ENCODE data around the gene CEACAM3.
"Not testable (repeated sequence)": the region's sequence is repeated elsewhere in the genome, so short reads cannot be mapped to it uniquely, and the experiment has no call there.

The CEACAM3 gene

DNA sequence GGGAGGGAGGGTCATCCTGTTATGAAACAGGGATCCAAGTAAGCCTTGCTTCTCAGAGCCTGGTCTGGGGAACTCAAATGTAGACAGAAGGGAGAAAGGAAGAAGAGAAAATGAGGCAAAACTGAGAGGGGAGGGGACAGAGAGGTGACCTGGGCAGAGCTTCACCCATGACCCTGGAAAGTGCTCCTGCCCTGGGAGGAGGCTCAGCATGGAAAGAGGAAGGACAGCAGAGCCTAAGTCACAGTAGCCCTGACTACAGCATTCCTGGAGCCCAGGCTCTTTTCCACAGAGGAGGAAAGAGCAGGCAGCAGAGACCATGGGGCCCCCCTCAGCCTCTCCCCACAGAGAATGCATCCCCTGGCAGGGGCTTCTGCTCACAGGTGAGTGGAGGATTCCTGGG, at the start of gene CEACAM3:
Gene CEACAM3, plus strand, starts transcription at position 226 of the 400 bp plus-strand sequence. Its CDS starts 91 bp downstream, at position 317.
- DNase-seq, result no peak

GRCh38 chr19:41746593-41747227, 49.7 kb upstream of the CEACAM3 start:
- DNase-seq, result peak; percentile 4

GRCh38 chr19:41748012-41748411, 48.4 kb upstream of the CEACAM3 start:
- DNase-seq, result no peak

- not testable (repeated sequence) for DNase-seq
These were observed 45.9 kb upstream of the CEACAM3 start for GRCh38 chr19:41750248-41751134.

DNA sequence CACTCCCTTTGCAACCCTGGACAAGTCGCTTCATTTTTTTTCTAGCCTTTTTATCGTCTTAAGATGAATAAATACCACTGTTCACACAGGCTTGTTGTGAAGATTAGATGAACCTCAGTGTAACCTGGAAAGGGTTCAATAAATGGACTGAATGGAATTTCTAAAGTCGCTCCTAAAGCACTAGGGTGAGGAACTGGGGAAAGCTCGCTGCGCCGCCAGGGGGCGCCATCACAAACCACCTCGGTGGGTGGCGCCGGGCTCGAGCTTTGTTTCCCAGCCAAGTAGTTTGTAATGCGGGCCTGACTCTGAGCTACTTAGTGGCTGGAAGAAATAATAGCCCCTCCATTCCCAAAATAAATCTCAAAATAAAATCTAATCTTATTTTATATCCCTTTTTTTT, 43.2 kb upstream of the CEACAM3 start:
- no peak for DNase-seq

GRCh38 chr19:41753936-41754529, 42.4 kb upstream of the CEACAM3 start:
- DNase-seq, result no peak

GRCh38 chr19:41755328-41755913, 41.0 kb upstream of the CEACAM3 start, which contains the start of gene CEACAM6:
Gene CEACAM6 (plus strand): TSS chr19:41755530. CDS start chr19:41755639, 109 bp downstream.
- DNase-seq, result no peak

GRCh38 chr19:41758846-41759245, 37.5 kb upstream of the CEACAM3 start:
- no peak for DNase-seq

- DNase-seq, result no peak
These were observed 29.3 kb upstream of the CEACAM3 start for GRCh38 chr19:41767115-41767514.

- not testable (repeated sequence) for DNase-seq
These were observed 28.3 kb upstream of the CEACAM3 start for GRCh38 chr19:41768105-41768504.

- no peak for DNase-seq
These were observed 26.8 kb upstream of the CEACAM3 start for GRCh38 chr19:41769608-41770007.

DNA sequence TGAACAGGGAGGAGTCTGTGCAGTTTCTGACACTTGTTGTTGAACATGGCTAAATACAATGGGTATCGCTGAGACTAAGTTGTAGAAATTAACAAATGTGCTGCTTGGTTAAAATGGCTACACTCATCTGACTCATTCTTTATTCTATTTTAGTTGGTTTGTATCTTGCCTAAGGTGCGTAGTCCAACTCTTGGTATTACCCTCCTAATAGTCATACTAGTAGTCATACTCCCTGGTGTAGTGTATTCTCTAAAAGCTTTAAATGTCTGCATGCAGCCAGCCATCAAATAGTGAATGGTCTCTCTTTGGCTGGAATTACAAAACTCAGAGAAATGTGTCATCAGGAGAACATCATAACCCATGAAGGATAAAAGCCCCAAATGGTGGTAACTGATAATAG, 25.0 kb upstream of the CEACAM3 start:
- no peak for DNase-seq

GRCh38 chr19:41774515-41774980, 21.8 kb upstream of the CEACAM3 start:
- DNase-seq, result no peak

DNA sequence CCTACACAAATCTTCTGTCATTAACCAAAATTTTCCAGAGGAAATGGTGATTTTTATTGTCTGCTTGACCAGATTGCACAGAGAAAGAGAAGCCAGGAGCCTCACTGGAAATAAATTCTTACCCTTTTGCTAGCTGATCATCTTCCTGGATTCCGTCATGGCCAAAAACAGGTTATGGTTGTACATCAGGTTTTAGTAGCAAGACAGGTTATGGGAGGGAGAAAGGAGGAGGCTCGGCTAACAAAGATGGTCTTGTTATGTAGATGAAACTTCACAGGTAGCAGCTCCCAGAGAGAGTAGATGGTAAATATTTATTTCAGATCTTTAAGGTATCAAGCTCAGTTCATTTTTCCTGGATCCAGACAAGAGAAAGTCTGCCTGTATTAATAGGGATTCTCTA, 19.7 kb upstream of the CEACAM3 start:
- no peak for DNase-seq

- DNase-seq, result no peak
These were observed 12.8 kb upstream of the CEACAM3 start for GRCh38 chr19:41783612-41784011.

DNA sequence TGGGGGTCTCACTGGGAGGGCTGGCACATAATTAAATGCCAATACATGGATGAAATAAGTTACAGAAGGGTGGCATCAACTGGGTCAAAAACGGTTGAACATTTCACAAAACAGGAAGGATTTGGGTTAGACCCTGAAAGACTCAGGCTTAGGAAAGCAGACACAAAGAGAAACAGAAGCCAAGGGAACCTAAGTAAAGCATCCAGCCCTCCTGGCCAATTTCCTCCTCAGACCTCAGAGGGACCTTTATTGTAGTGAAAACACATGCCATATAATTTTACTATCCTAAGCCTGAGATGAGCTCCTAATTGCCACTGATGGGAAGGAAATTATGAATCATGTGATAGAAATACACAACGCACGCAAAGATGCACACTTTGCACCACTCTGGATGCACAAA, 12.1 kb upstream of the CEACAM3 start:
- DNase-seq, result no peak

DNA sequence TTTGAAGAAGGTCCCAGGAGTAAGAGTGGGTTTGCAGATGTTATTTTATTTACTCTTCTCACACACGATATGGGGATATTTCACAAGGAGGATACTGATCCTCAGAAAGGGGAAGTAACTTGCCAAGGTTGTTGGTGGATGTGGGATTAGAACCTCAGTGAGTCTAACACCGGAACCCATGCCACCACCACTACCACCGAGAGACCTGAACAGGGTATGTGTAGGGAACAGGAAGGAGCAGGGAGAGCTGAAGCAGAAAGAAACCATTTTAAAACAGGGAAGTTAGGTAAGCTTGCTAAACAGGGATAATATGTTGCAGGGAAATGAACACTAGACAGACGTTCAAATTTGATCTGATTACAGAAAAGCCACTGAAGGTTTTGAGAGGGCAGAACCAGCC, 11.6 kb upstream of the CEACAM3 start:
- DNase-seq, result no peak

DNA sequence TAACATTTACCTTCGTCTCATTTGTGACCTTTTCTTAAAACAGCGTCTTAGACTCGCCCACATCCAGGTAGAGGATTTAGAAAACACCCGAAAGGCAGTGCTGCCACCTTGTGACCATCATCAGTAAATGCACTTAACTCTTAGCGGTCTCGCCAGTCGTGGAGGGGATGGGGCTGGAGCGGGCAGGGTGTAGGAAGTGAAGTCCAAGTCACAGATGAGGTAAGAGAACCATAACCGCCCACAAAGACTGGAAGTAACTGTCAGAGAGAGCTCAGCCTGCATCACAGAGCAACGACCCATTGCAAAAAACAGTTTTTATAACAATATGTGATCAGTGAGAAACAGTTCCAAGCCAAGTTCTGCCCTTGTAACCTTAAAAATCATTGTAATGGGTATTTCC, 10.7 kb upstream of the CEACAM3 start:
- no peak for DNase-seq

- DNase-seq, result no peak
These were observed 9.3 kb upstream of the CEACAM3 start for GRCh38 chr19:41787055-41787454.

DNA sequence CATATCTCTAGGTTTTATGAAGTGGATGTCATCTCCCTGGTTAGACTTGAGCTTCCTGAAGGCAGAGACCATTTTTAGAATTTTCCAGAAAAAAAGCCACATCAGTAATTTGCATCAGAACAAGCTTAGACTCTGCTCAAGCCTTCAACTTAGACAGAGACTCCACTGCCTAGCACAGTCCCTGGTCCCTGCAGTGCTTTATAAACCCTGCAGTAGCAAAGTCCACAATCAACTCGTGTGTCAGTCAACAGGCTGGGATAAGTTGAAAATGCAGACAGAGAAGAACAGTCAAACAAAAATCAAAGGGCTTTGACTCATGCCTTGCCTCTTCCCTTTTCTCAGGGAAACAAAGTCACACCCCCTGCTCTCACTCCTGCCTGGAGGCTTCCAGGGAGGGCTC, 7.9 kb upstream of the CEACAM3 start:
- DNase-seq, result not testable (repeated sequence)

GRCh38 chr19:41789053-41789452, 7.3 kb upstream of the CEACAM3 start:
- not testable (repeated sequence) for DNase-seq

DNA sequence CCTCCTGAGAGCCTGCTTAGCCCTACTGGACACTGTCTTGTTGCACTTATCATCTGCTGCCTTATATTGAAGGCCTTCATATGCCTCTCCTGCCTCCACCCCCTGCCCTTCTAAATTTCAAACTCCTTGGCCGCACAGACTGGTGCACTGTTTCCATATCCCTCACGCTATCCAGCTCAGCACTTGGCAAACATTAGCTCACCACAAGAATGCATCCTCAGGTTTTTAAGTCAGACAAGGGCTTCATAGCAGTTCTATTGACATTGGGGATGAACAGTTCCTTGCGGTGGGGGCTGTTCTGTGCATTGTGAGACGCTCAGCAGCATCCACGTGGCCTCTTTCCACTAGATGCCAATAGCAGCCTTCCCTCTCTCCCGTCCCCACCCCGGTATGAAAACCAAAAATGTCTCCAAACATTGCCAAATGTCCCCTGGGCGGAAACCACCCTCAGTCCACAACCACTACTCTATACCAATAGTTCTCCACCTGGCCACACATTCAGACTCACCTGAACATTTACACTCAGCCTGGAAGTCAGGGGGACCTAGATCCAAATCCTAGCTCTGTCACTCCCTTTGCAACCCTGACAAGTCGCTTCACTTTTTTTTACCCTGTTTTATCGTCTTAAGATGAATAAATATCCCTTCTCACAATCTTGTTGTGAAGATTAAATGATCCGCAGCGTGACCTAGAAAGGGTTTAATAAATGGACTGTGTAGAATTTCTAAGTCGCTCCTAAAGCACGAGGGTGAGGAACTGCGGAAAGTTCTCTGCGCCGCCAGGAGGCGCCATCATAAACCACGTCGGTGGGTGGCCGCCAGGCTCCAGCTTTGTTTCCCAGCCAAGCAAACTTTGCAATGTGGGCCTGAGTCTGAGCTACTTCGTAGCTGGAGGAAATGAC, 3.6 kb upstream of the CEACAM3 start:
- no peak for DNase-seq
